Activated CD4-positive, alpha-beta T cell treated with anti-CD3 and anti-CD28 coated beads, Interleukin-2, amount 10 ng/mL, durations not matched to agents 24 days and 14 days (primary cell): ENCODE data around the gene AP1S2. TPM values are rescaled to one million over a fixed set of nuclear protein-coding genes. Genes with fewer than 3 reads are reported as not detected.

Experiments used
- total RNA-seq: library from RNA; stranded (reverse); gene quantifications from 2 replicates; pipeline ENCODE4 v1.2.3, GENCODE V29; 2022

Gene AP1S2
- total RNA-seq, 1 donor from 2014 or later: 28.8 TPM

Other genes starting within 250 kb of the AP1S2 start
- 0.16 and 0.33 TPM in 2 replicates for gene CLTRN, start 190.0 kb downstream of the AP1S2 start, total RNA-seq
- gene CA5B, start 116.5 kb downstream of the AP1S2 start, total RNA-seq: 4.7 and 5.9 TPM in 2 replicates
- 20.0 and 20.3 TPM in 2 replicates for gene ZRSR2, start 64.3 kb downstream of the AP1S2 start, total RNA-seq